CD14-positive monocyte (primary cell): ENCODE measurements around the gene WDR7. TPM values are rescaled to one million over a fixed set of nuclear protein-coding genes. Genes with fewer than 3 reads are reported as not detected.

ENCODE experiments used
- DNase-seq, 3 donors: peaks; one replicate each; pipeline ENCODE4 v3.0.0-alpha.2; 2011 to 2022
- H2AFZ ChIP-seq: 2 replicates; pipeline ENCODE4 v1.6.0; 2012; ENCODE audit warnings: mild to moderate bottlenecking, low read depth, low read length, inconsistent platforms; ENCODE audit not compliant: insufficient read depth, poor library complexity, severe bottlenecking
- H3K27ac ChIP-seq, 2 donors: 1 replicate in 1 of 2; 2 replicates in 1 of 2; pipeline ENCODE4 v1.5.1; 2012 to 2013; ENCODE audit warnings: low read length in 2 of 2, control low read depth in 1 of 2, inconsistent platforms in 1 of 2, low read depth in 1 of 2, mild to moderate bottlenecking in 1 of 2
- H3K27me3 ChIP-seq, 2 donors: one replicate each; pipeline versions ENCODE4 v1.6.0 to v1.6.1; 2011 to 2013; ENCODE audit warnings: low read length in 2 of 2; ENCODE audit not compliant: control insufficient read depth in 2 of 2, insufficient read depth in 2 of 2
- H3K36me3 ChIP-seq, 2 donors: replicated peaks in 1 of 2; 1 replicate in 1 of 2; 2 replicates in 1 of 2; pipeline versions ENCODE4 v1.5.1 to v1.6.1; 2012 to 2013; ENCODE audit warnings: low read length in 2 of 2, control low read depth in 1 of 2, inconsistent platforms in 1 of 2, mild to moderate bottlenecking in 1 of 2; ENCODE audit not compliant: insufficient read depth in 2 of 2, control insufficient read depth in 1 of 2
- H3K4me1 ChIP-seq, 2 donors: 1 replicate in 1 of 2; 2 replicates in 1 of 2; pipeline versions ENCODE4 v1.5.1 to v1.6.1; 2012 to 2013; ENCODE audit warnings: low read length in 2 of 2, control low read depth in 1 of 2, inconsistent platforms in 1 of 2, mild to moderate bottlenecking in 1 of 2, moderate library complexity in 1 of 2; ENCODE audit not compliant: insufficient read depth in 2 of 2, control insufficient read depth in 1 of 2
- H3K4me2 ChIP-seq: replicated peaks from 2 replicates; pipeline ENCODE3; 2012; ENCODE audit warnings: low read length, moderate library complexity, mild to moderate bottlenecking; ENCODE audit not compliant: poor library complexity, severe bottlenecking; ENCODE audit errors: extremely low read depth
- H3K4me3 ChIP-seq, 3 experiments: fragments of 200-600 bp in 1 of 3; sonication (generic) in 1 of 3; replicated peaks in 1 of 3; 1 replicate in 2 of 3; 2 replicates in 1 of 3; pipeline ENCODE4 v1.5.1; 2011 to 2013; ENCODE audit warnings: low read length in 3 of 3, mild to moderate bottlenecking in 3 of 3, control low read depth in 2 of 3, low read depth in 2 of 3, inconsistent platforms in 1 of 3, moderate library complexity in 1 of 3
- H3K79me2 ChIP-seq: 2 replicates; pipeline ENCODE4 v1.6.0; 2012; ENCODE audit warnings: mild to moderate bottlenecking, control low read depth, inconsistent platforms, low read length, moderate library complexity; ENCODE audit not compliant: insufficient read depth
- H3K9ac ChIP-seq: 2 replicates; pipeline ENCODE4 v1.6.0; 2017; ENCODE audit warnings: low read length, mild to moderate bottlenecking; ENCODE audit not compliant: insufficient read depth, poor library complexity, severe bottlenecking
- H3K9me3 ChIP-seq, 2 donors: replicated peaks in 1 of 2; 1 replicate in 1 of 2; 2 replicates in 1 of 2; pipeline versions ENCODE4 v1.5.1 to v1.6.1; 2012 to 2013; ENCODE audit warnings: low read length in 2 of 2, control low read depth in 1 of 2; ENCODE audit not compliant: control insufficient read depth in 1 of 2, insufficient read depth in 1 of 2
- H4K20me1 ChIP-seq: 2 replicates; pipeline ENCODE4 v1.6.0; 2012; ENCODE audit warnings: mild to moderate bottlenecking, low read length, control low read depth, moderate library complexity; ENCODE audit not compliant: insufficient read depth
- H3K27ac Mint-ChIP-seq, 7 donors: one replicate each; pipeline ENCODE4 v1.8.0; 2020; ENCODE audit warnings: mild to moderate bottlenecking in 7 of 7, mixed read lengths in 7 of 7, moderate library complexity in 6 of 7, inconsistent platforms in 2 of 7
- H3K27me3 Mint-ChIP-seq, 3 donors: one replicate each; pipeline ENCODE4 v1.8.0; 2021 to 2022; ENCODE audit warnings: low read depth in 3 of 3, mild to moderate bottlenecking in 3 of 3, mixed read lengths in 3 of 3, moderate library complexity in 3 of 3, inconsistent platforms in 1 of 3
- H3K36me3 Mint-ChIP-seq, 2 donors: one replicate each; pipeline ENCODE4 v1.8.0; 2020; ENCODE audit warnings: mixed read lengths in 2 of 2, inconsistent platforms in 1 of 2, mild to moderate bottlenecking in 1 of 2
- H3K4me1 Mint-ChIP-seq: one replicate; pipeline ENCODE4 v1.8.0; 2020; ENCODE audit warnings: mild to moderate bottlenecking, mixed read lengths
- H3K4me3 Mint-ChIP-seq, 2 donors: one replicate each; pipeline ENCODE4 v1.8.0; 2020; ENCODE audit warnings: mild to moderate bottlenecking in 2 of 2, mixed read lengths in 2 of 2, moderate library complexity in 1 of 2
- H3K9me3 Mint-ChIP-seq, 7 donors: one replicate each; pipeline ENCODE4 v1.8.0; 2020 to 2022; ENCODE audit warnings: mixed read lengths in 7 of 7, mild to moderate bottlenecking in 6 of 7, moderate library complexity in 6 of 7, inconsistent platforms in 2 of 7
- WGBS: methylation state at CpG from one replicate; pipeline ENCODE4 v1.1.5; 2013; ENCODE audit warnings: missing lambda C conversion rate; ENCODE audit not compliant: insufficient coverage; 5-methylcytosine and 5-hydroxymethylcytosine counted together
- intact Hi-C, 2 donors: fragments of 100-400 bp; cut with micrococcal nuclease; formaldehyde crosslinking; loops; one replicate each; pipeline versions ENCODE4 v1.15.0 to v1.15.1; 2023
- polyA plus RNA-seq, 3 donors: library from polyadenylated mRNA; depleted of rRNA in 1 of 3; unstranded in 2 of 3; stranded (reverse) in 1 of 3; fragments of 300-500 nt in 2 of 3; fragments of >200 nt in 1 of 3; fragmentation: Illumina TruSeq in 2 of 3; gene quantifications; 1 replicate in 2 of 3; 2 replicates in 1 of 3; pipeline ENCODE4 v1.2.3, GENCODE V29; 2012 to 2021
- TF ChIP-seq, protein P1 (sequence below): fragments of 200-600 bp; IDR thresholded peaks from one replicate; pipeline ENCODE4 v1.8.0; 2022; ENCODE audit warnings: antibody characterized with exemption, mild to moderate bottlenecking

Gene WDR7
- polyA plus RNA-seq, 3 donors = 9.1 to 23.6 (median 9.5) TPM

GRCh38 chr18:56841836-56842235, 190.7 kb downstream of the WDR7 start:
- Histone ChIP-seq H3K4me1 (no peaks in the 10 kb centered on the region), H3K4me3 (no peak overlapping the region), H2AFZ (no peak overlapping the region), H3K4me2 (no peak overlapping the region), H3K27ac (no peak overlapping the region), H3K27me3 (no peaks in the 10 kb centered on the region), H3K9ac (no peak overlapping the region), H4K20me1 (no peaks in the 10 kb centered on the region), H3K36me3 (no peaks in the 10 kb centered on the region), H3K9me3 (no peaks in the 10 kb centered on the region), H3K79me2 (no peaks in the 10 kb centered on the region)
- H3K27ac Mint-ChIP-seq = peak overlapping the region in 2 of 7 donors; percentile 8 to 66
- peaks cover 5% of the 10 kb centered on the region for H3K4me1 Mint-ChIP-seq
- H3K36me3 Mint-ChIP-seq = peaks cover 6 to 16% of the 10 kb centered on the region in 2 donors
- H3K9me3 Mint-ChIP-seq = peaks cover 0 to 4% (median 0%) of the 10 kb centered on the region in 7 donors
- no peak overlapping the region for H3K4me3 Mint-ChIP-seq
- TF ChIP-seq, protein P1, sequence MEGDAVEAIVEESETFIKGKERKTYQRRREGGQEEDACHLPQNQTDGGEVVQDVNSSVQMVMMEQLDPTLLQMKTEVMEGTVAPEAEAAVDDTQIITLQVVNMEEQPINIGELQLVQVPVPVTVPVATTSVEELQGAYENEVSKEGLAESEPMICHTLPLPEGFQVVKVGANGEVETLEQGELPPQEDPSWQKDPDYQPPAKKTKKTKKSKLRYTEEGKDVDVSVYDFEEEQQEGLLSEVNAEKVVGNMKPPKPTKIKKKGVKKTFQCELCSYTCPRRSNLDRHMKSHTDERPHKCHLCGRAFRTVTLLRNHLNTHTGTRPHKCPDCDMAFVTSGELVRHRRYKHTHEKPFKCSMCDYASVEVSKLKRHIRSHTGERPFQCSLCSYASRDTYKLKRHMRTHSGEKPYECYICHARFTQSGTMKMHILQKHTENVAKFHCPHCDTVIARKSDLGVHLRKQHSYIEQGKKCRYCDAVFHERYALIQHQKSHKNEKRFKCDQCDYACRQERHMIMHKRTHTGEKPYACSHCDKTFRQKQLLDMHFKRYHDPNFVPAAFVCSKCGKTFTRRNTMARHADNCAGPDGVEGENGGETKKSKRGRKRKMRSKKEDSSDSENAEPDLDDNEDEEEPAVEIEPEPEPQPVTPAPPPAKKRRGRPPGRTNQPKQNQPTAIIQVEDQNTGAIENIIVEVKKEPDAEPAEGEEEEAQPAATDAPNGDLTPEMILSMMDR = no peak
- no CpG with 5 or more reads among the region's 1 CpG for WGBS
- DNase-seq = no peak
- intact Hi-C loops = no loop called here
- peaks cover 0 to 5% (median 0%) of the 10 kb centered on the region in 3 donors for H3K27me3 Mint-ChIP-seq

GRCh38 chr18:56843241-56843640, 192.1 kb downstream of the WDR7 start:
- H3K36me3 Mint-ChIP-seq = peaks cover 8 to 21% of the 10 kb centered on the region in 2 donors

More at GRCh38 chr18:56843241-56843640, 192.1 kb downstream of the WDR7 start:
- Mint-ChIP-seq H3K27me3 (peaks cover 0 to 5% (median 0%) of the 10 kb centered on the region in 3 donors), H3K4me3 (no peak overlapping the region), H3K4me1 (peaks cover 5% of the 10 kb centered on the region), H3K27ac (no peak overlapping the region), H3K9me3 (peaks cover 0 to 8% (median 2%) of the 10 kb centered on the region in 7 donors)
- H3K36me3 ChIP-seq = no peaks in the 10 kb centered on the region
- no peaks in the 10 kb centered on the region for H3K4me1 ChIP-seq
- no peaks in the 10 kb centered on the region for H3K79me2 ChIP-seq
- no peaks in the 10 kb centered on the region for H3K9me3 ChIP-seq
- intact Hi-C loops = no loop called here
- no peak overlapping the region for H3K9ac ChIP-seq
- H3K4me2 ChIP-seq = no peak overlapping the region
- TF ChIP-seq, protein P1 = no peak
- WGBS = no CpG with 5 or more reads among the region's 4 CpGs
- no peak overlapping the region for H2AFZ ChIP-seq
- DNase-seq = no peak
- no peak overlapping the region for H3K27ac ChIP-seq
- H4K20me1 ChIP-seq = no peaks in the 10 kb centered on the region
- H3K4me3 ChIP-seq = no peak overlapping the region
- no peaks in the 10 kb centered on the region for H3K27me3 ChIP-seq
